CD4-positive, alpha-beta memory T cell (primary cell): ENCODE results near the gene THAP7. TPM values are rescaled to one million over a fixed set of nuclear protein-coding genes. Genes with fewer than 3 reads are reported as not detected.

ENCODE experiments used
- CTCF ChIA-PET: fragments of 350-600 bp; sonication (Branson Sonifier 250); formaldehyde crosslinking; loops from one replicate; lab custom pipeline; 2021; ENCODE audit warnings: inconsistent platforms; ENCODE audit not compliant: partially characterized antibody; lab: Charles Lee
- POLR2A ChIA-PET: fragments of 350-600 bp; sonication (Branson Sonifier 250); formaldehyde crosslinking; loops from one replicate; lab custom pipeline; 2021; ENCODE audit not compliant: partially characterized antibody; lab: Charles Lee
- DNase-seq, 5 donors: peaks; one replicate each; pipeline versions ENCODE4 v3.0.0 to v3.0.0-alpha.2; 2020 to 2022; ENCODE audit warnings: mixed read lengths in 1 of 5
- H3K27ac ChIP-seq: one replicate; pipeline ENCODE4 v1.7.0; 2013; ENCODE audit warnings: low read depth, low read length
- H3K27me3 ChIP-seq: 2 replicates; pipeline ENCODE4 v1.7.0; 2013; ENCODE audit warnings: mild to moderate bottlenecking, low read length, moderate library complexity; ENCODE audit not compliant: insufficient read depth
- H3K36me3 ChIP-seq: 2 replicates; pipeline ENCODE4 v1.7.0; 2013; ENCODE audit warnings: mild to moderate bottlenecking, low read length, moderate library complexity; ENCODE audit not compliant: insufficient read depth
- H3K4me1 ChIP-seq: 2 replicates; pipeline ENCODE4 v1.7.0; 2013; ENCODE audit warnings: mild to moderate bottlenecking, low read length, moderate library complexity; ENCODE audit not compliant: insufficient read depth
- H3K4me3 ChIP-seq, 2 donors: one replicate each; pipeline ENCODE4 v1.7.0; 2013; ENCODE audit warnings: low read length in 2 of 2, mild to moderate bottlenecking in 1 of 2
- H3K9me3 ChIP-seq, 2 donors: one replicate each; pipeline ENCODE4 v1.7.0; 2013; ENCODE audit warnings: low read length in 2 of 2, control low read depth in 1 of 2; ENCODE audit not compliant: control insufficient read depth in 1 of 2
- H3K27ac Mint-ChIP-seq, 7 donors: one replicate each; pipeline ENCODE4 v1.8.0; 2020 to 2021; ENCODE audit warnings: mixed read lengths in 7 of 7, mild to moderate bottlenecking in 6 of 7, inconsistent platforms in 3 of 7, moderate library complexity in 3 of 7
- H3K27me3 Mint-ChIP-seq, 2 donors: one replicate each; pipeline ENCODE4 v1.8.0; 2020 to 2021; ENCODE audit warnings: mixed read lengths in 2 of 2
- H3K36me3 Mint-ChIP-seq, 2 donors: one replicate each; pipeline ENCODE4 v1.8.0; 2020 to 2021; ENCODE audit warnings: mixed read lengths in 2 of 2, inconsistent platforms in 1 of 2, mild to moderate bottlenecking in 1 of 2
- H3K4me1 Mint-ChIP-seq, 4 donors: one replicate each; pipeline ENCODE4 v1.8.0; 2020 to 2021; ENCODE audit warnings: mixed read lengths in 4 of 4, mild to moderate bottlenecking in 1 of 4
- H3K4me3 Mint-ChIP-seq, 8 donors: one replicate each; pipeline ENCODE4 v1.8.0; 2020 to 2021; ENCODE audit warnings: mixed read lengths in 8 of 8, mild to moderate bottlenecking in 7 of 8, moderate library complexity in 6 of 8, inconsistent platforms in 3 of 8
- H3K9me3 Mint-ChIP-seq, 8 donors: one replicate each; pipeline ENCODE4 v1.8.0; 2020 to 2021; ENCODE audit warnings: mixed read lengths in 8 of 8, mild to moderate bottlenecking in 5 of 8, inconsistent platforms in 3 of 8, moderate library complexity in 1 of 8
- intact Hi-C: fragments of 100-400 bp; cut with micrococcal nuclease; formaldehyde crosslinking; loops from one replicate; pipeline ENCODE4 v1.15.1; 2023
- polyA plus RNA-seq, 2 donors: library from polyadenylated mRNA; unstranded; fragments of 300-500 nt; fragmentation: Illumina TruSeq; gene quantifications; one replicate each; pipeline ENCODE4 v1.2.3, GENCODE V29; 2021
- total RNA-seq, 2 experiments: library from RNA; stranded (reverse); gene quantifications; one replicate each; pipeline ENCODE4 v1.2.3, GENCODE V29; 2021

THAP7 gene
- total and polyA plus RNA-seq, 4 experiments from 2014 or later = 45.9 to 65.0 (median 53.6) TPM

DNA sequence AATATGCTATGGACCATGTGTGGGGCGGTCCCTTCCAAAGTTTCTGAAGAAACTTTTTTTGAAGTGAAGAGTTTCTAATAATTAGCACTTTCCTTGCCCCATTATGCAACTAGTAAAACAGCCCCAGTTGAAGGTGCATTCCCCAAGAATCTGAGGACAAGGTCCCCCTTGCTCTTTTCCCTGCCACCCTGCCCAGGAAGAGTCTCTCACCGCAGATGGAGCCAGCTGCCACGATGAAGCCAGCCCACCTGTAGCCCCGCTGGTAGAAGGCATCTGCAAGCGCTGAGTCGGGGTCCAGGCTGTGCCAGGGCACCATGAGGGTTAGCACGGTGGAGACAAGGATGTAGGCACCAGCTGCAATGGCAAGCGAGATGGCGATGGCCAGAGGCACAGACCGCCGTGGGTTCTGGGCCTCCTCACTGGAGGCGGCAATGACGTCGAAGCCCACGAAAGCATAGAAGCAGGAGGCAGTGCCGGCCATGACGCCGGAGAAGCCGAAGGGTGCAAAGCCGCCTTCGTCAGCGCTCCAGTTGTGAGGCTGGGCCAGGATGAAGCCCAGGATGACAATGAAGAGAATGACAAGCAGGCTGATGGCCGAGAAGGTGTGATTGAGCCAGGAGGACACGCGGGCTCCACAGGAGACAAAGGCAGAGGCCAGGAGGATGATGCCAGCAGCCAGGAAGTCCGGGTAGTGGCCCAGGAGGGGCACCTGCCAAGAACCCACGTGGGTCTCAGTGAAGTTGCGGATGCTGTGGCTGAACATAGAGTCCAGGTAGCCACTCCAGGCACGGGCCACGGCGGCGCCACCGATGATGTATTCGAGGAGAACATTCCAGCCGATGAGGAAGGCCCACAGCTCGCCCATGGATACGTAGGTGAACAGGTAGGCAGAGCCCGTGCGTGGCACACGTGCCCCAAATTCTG is 29.0 kb upstream of the THAP7 start:
- ChIA-PET CTCF (no interaction called here), POLR2A (no interaction called here)
- DNase-seq = no peak

DNA sequence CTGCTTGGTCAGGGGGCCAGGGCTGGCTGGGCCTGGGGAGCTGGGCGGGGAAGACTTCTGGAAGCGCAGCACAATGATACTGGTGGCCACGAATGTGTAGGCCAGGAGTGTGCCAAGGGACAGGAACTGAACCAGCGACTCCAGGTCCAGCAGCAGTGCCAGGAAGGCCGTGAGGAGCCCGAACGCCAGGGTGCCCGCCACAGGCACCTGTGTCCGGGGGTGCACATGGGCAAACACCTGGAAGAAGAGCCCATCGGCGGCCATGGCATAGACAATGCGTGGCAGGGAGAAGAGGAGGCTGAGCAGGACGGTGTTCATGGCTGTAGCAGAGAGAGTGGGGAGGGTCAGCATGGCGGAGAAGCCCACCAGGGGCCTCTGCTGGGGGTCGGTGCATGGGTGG is 28.1 kb upstream of the THAP7 start:
- no peaks in the 10 kb centered on the region for H3K9me3 Mint-ChIP-seq
- H3K36me3 Mint-ChIP-seq = no peaks in the 10 kb centered on the region
- intact Hi-C loops = no loop called here
- CTCF ChIA-PET = no interaction called here
- Histone ChIP-seq H3K27ac (no peak overlapping the region), H3K36me3 (no peaks in the 10 kb centered on the region), H3K27me3 (peaks cover 6% of the 10 kb centered on the region), H3K4me1 (peaks cover 11% of the 10 kb centered on the region), H3K9me3 (no peaks in the 10 kb centered on the region), H3K4me3 (no peak overlapping the region)
- H3K4me3 Mint-ChIP-seq = peak overlapping the region in 1 of 8 donors; percentile 24
- POLR2A ChIA-PET = no interaction called here
- DNase-seq = no peak
- H3K27me3 Mint-ChIP-seq = peaks cover 17 to 23% of the 10 kb centered on the region in 2 donors
- H3K27ac Mint-ChIP-seq = peak overlapping the region in 1 of 7 donors; percentile 74
- peaks cover 5 to 20% (median 11%) of the 10 kb centered on the region in 4 donors for H3K4me1 Mint-ChIP-seq

More for the DNA sequence above, 29.0 kb upstream of the THAP7 start:
- Mint-ChIP-seq H3K27ac (no peak overlapping the region), H3K27me3 (peaks cover 17 to 25% of the 10 kb centered on the region in 2 donors), H3K9me3 (no peaks in the 10 kb centered on the region), H3K4me3 (peak overlapping the region in 2 of 8 donors; percentile 36 to 52), H3K4me1 (peaks cover 0 to 11% (median 3%) of the 10 kb centered on the region in 4 donors), H3K36me3 (no peaks in the 10 kb centered on the region)
- Histone ChIP-seq H3K27me3 (peaks cover 9% of the 10 kb centered on the region), H3K4me1 (peaks cover 2% of the 10 kb centered on the region), H3K4me3 (no peak overlapping the region), H3K9me3 (no peaks in the 10 kb centered on the region), H3K27ac (no peak overlapping the region), H3K36me3 (no peaks in the 10 kb centered on the region)
- intact Hi-C loops = no loop called here

DNA sequence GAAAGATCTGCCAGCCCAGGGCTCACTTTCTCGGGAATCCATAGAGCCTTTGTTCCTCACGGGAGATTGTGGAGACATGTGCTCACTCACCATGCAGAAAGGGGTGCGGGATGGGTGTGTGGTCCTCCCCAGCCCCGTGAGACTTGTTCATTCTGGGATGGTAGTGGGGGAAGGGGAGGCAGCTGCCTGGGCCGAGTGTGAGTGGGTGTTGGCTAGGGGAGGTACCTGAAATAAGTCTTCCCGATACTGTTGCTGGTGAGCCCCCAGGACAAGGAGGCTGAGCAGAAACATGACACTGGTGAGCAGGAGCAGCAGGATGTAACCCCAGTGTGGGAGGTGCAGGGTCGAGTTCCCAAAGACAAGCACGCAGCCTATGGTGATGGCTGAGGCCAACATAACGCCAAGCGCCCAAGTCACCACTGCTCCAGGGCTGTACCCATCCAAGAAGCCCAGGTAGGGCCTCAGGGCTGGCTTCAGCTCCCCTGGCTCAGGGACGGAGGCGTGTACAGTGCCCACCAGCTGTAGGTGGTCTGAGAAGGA is 27.6 kb upstream of the THAP7 start:
- no peaks in the 10 kb centered on the region for H3K36me3 Mint-ChIP-seq

DNA sequence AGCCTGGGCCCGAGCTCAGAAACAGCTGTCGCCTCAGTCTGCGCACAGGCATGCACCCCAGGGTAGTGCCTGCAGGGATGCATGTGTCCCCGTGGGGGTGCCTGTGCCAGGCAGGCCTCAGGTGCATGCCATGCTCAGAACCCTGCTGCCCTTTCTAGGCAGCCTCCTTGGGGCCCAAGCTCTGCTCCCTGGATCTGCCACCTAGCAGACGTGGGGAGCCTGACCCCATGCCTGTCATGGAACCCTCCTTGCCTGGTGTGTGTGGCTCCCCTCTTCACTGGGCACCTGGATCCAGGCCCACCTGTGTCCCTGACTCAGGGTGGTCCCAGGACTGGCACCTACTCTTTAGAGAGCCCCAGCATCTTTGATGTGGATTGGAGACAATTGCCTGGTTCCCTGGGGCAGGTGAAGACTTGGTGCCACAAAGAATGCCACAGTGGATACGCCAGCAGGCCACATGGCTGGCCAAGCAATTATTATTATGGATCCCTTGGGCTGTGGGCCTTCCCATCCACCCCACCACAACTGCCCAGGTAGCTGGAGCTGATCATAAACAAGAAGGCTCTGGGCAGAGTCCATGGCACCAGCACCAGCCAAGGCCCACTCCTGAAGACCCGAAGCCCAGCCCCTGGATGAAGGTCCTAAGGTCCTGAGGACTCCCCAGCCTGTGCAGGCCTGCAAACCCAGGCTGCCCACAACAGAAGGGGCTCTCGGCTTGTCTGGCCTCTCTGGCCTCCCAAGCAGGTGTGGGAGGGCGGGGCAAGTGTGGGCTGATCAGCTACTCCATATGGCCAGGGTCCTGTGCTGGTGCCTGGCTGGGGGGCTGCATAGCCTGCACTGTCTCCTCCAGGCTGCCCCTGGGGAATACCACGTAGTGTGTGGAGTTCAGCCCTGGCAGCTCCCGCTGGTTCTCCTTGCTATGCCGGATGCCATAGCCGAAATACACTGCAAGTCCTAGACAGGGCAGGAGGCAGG is 26.6 kb upstream of the THAP7 start:
- Mint-ChIP-seq H3K4me1 (peaks cover 7 to 21% (median 12%) of the 10 kb centered on the region in 4 donors), H3K36me3 (no peaks in the 10 kb centered on the region), H3K27me3 (peaks cover 17 to 21% of the 10 kb centered on the region in 2 donors), H3K4me3 (no peak overlapping the region), H3K9me3 (no peaks in the 10 kb centered on the region), H3K27ac (no peak overlapping the region)
- DNase-seq = no peak
- Histone ChIP-seq H3K27me3 (peaks cover 6% of the 10 kb centered on the region), H3K9me3 (no peaks in the 10 kb centered on the region), H3K27ac (no peak overlapping the region), H3K36me3 (no peaks in the 10 kb centered on the region), H3K4me3 (no peak overlapping the region), H3K4me1 (peaks cover 13% of the 10 kb centered on the region)
- intact Hi-C loops = no loop called here
- CTCF ChIA-PET = no interaction called here
- POLR2A ChIA-PET = no interaction called here

More for the DNA sequence above, 27.6 kb upstream of the THAP7 start:
- Histone ChIP-seq H3K27ac (no peak overlapping the region), H3K36me3 (no peaks in the 10 kb centered on the region), H3K4me1 (peaks cover 13% of the 10 kb centered on the region), H3K27me3 (peaks cover 6% of the 10 kb centered on the region), H3K4me3 (no peak overlapping the region), H3K9me3 (no peaks in the 10 kb centered on the region)
- Mint-ChIP-seq H3K27me3 (peaks cover 17 to 22% of the 10 kb centered on the region in 2 donors), H3K4me1 (peaks cover 7 to 21% (median 12%) of the 10 kb centered on the region in 4 donors), H3K9me3 (no peaks in the 10 kb centered on the region), H3K27ac (no peak overlapping the region), H3K4me3 (peak overlapping the region in 1 of 8 donors; percentile 55)
- intact Hi-C loops = no loop called here
- ChIA-PET CTCF (no interaction called here), POLR2A (no interaction called here)
- no peak for DNase-seq

- POLR2A ChIA-PET = no interaction called here
Measured at GRCh38 chr22:21026783-21027692, 25.1 kb upstream of the THAP7 start.

More at GRCh38 chr22:21026783-21027692, 25.1 kb upstream of the THAP7 start:
- Mint-ChIP-seq H3K36me3 (no peaks in the 10 kb centered on the region), H3K4me3 (no peak overlapping the region), H3K4me1 (peaks cover 7 to 17% (median 12%) of the 10 kb centered on the region in 4 donors), H3K9me3 (no peaks in the 10 kb centered on the region), H3K27ac (peak overlapping the region in 1 of 7 donors; percentile 31), H3K27me3 (peaks cover 15 to 18% of the 10 kb centered on the region in 2 donors)
- no peak for DNase-seq
- Histone ChIP-seq H3K36me3 (no peaks in the 10 kb centered on the region), H3K4me1 (peaks cover 13% of the 10 kb centered on the region), H3K9me3 (no peaks in the 10 kb centered on the region), H3K27me3 (no peaks in the 10 kb centered on the region), H3K4me3 (no peak overlapping the region), H3K27ac (no peak overlapping the region)
- intact Hi-C loops = no loop called here
- CTCF ChIA-PET = no interaction called here
